ENCODE data around the gene VCL. TPM values are rescaled to one million over a fixed set of nuclear protein-coding genes. Genes with fewer than 3 reads are reported as not detected.
A peak's percentile ranks its signal among the peaks of the same experiment; 100 is the strongest.
"Not testable (repeated sequence)": the region's sequence is repeated elsewhere in the genome, so short reads cannot be mapped to it uniquely, and the experiment has no call there.

The VCL gene
- total and polyA plus RNA-seq, 4 donors = 31.6 to 499 (median 229) TPM

DNA sequence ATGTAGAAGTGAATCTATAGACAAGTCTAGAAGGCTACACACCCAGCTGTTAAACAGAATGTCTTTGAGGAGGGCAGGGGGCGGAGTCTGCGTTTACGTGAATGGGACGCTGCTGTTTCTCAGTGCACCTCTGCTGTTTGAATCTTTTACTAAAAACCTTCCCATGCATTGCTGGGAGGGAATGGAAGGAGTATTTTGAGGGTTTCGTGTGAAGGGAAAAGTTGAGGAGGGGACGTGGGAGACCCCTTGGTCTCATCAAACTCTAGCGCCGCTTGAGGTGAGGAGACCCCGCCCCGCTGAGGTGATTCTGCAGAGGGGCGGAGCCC lies 492 bp upstream of the VCL start:
- Histone ChIP-seq H3K27ac (ENCODE audit: low read depth in 1 of 2, low read length in 2 of 2) (peak overlapping the region in 1 of 2 donors; percentile 64), H3K9me3 (ENCODE audit: control insufficient read depth, low read length) (no peaks in the 10 kb centered on the region), H3K4me3 (ENCODE audit: low read length in 2 of 2) (peak overlapping the region; percentile 22 to 74), H3K4me1 (ENCODE audit: control insufficient read depth in 1 of 2, insufficient read depth in 2 of 2, low read length in 2 of 2) (no peaks in the 10 kb centered on the region), H3K36me3 (ENCODE audit: control insufficient read depth in 1 of 2, insufficient read depth in 2 of 2, low read length in 1 of 2) (no peaks in the 10 kb centered on the region), H3K27me3 (ENCODE audit: control insufficient read depth in 1 of 2, insufficient read depth in 2 of 2, low read length in 1 of 2) (no peaks in the 10 kb centered on the region)
- ATAC-seq (ENCODE audit: low FRiP score) (no peak), DNase-seq (no peak)
- WGBS, 2 donors = 0% methylated on average over 11 of the region's 11 CpGs
- intact Hi-C loops (cut with DNase I) = no loop called here

GRCh38 chr10:73998623-73998928 lies 660 bp downstream of the VCL start:
- DNase-seq (peak in 1 of 2 donors; percentile 79), ATAC-seq (ENCODE audit: low FRiP score) (no peak)
- H3K36me3 ChIP-seq (ENCODE audit: control insufficient read depth in 1 of 2, insufficient read depth in 2 of 2, low read length in 1 of 2) = no peaks in the 10 kb centered on the region
- peak overlapping the region; percentile 85 to 86 for H3K27ac ChIP-seq (ENCODE audit: low read depth in 1 of 2, low read length in 2 of 2)
- intact Hi-C loops (cut with DNase I) = loop anchor here in 1 of 2 donors (2.0 kb wide), 1 partner anchor 82 kb away; no protein-coding TSS in a partner anchor
- no peaks in the 10 kb centered on the region for H3K27me3 ChIP-seq (ENCODE audit: control insufficient read depth in 1 of 2, insufficient read depth in 2 of 2, low read length in 1 of 2)
- peaks cover 0 to 2% of the 10 kb centered on the region in 2 donors for H3K4me1 ChIP-seq (ENCODE audit: control insufficient read depth in 1 of 2, insufficient read depth in 2 of 2, low read length in 2 of 2)
- 0 to 2% methylated on average over 20 to 21 of the region's 21 CpGs for WGBS, 2 donors
- H3K4me3 ChIP-seq (ENCODE audit: low read length in 2 of 2) = peak overlapping the region; percentile 86 to 95
- no peaks in the 10 kb centered on the region for H3K9me3 ChIP-seq (ENCODE audit: control insufficient read depth, low read length)

GRCh38 chr10:73998929-73999691 lies 1.2 kb downstream of the VCL start:
- H3K27me3 ChIP-seq (ENCODE audit: control insufficient read depth in 1 of 2, insufficient read depth in 2 of 2, low read length in 1 of 2) = no peaks in the 10 kb centered on the region
- peak overlapping the region; percentile 86 to 95 for H3K4me3 ChIP-seq (ENCODE audit: low read length in 2 of 2)
- ATAC-seq (ENCODE audit: low FRiP score) (peak; percentile 66), DNase-seq (peak; percentile 78 to 88)
- peak overlapping the region; percentile 85 to 86 for H3K27ac ChIP-seq (ENCODE audit: low read depth in 1 of 2, low read length in 2 of 2)
- H3K4me1 ChIP-seq (ENCODE audit: control insufficient read depth in 1 of 2, insufficient read depth in 2 of 2, low read length in 2 of 2) = peaks cover 0 to 5% of the 10 kb centered on the region in 2 donors
- intact Hi-C loops (cut with DNase I) = loop anchor here in 1 of 2 donors (2.0 kb wide), 1 partner anchor 82 kb away; no protein-coding TSS in a partner anchor
- H3K9me3 ChIP-seq (ENCODE audit: control insufficient read depth, low read length) = no peaks in the 10 kb centered on the region
- 1% methylated on average over 14 of the region's 14 CpGs for WGBS, 2 donors
- H3K36me3 ChIP-seq (ENCODE audit: control insufficient read depth in 1 of 2, insufficient read depth in 2 of 2, low read length in 1 of 2) = no peaks in the 10 kb centered on the region

DNA sequence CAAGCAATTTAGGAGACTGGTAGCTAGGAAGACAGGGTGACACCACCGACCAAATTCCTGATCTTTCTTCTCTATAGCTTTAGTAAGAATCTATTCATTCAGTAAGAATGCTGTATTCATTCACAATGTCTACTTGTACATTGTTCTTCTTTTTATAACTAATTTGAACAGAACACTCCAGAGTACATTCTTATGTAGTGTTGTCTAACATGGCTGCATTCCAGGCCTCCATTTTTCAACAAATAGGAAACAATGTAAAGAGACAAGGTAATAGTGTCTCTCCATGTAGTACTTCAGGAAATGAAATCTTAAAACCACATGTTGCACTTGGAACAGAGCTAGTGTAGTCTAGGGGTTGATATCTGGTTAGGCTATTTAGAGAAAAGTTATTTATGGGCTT lies 1.8 kb downstream of the VCL start:
- peaks cover 2 to 5% of the 10 kb centered on the region in 2 donors for H3K4me1 ChIP-seq (ENCODE audit: control insufficient read depth in 1 of 2, insufficient read depth in 2 of 2, low read length in 2 of 2)
- no peaks in the 10 kb centered on the region for H3K27me3 ChIP-seq (ENCODE audit: control insufficient read depth in 1 of 2, insufficient read depth in 2 of 2, low read length in 1 of 2)
- no peaks in the 10 kb centered on the region for H3K9me3 ChIP-seq (ENCODE audit: control insufficient read depth, low read length)
- peak overlapping the region; percentile 86 to 95 for H3K4me3 ChIP-seq (ENCODE audit: low read length in 2 of 2)
- H3K27ac ChIP-seq (ENCODE audit: low read depth in 1 of 2, low read length in 2 of 2) = peak overlapping the region in 1 of 2 donors; percentile 85
- intact Hi-C loops (cut with DNase I) = loop anchor here in 1 of 2 donors (2.0 to 5.0 kb wide), 2 partner anchors 38 to 81 kb away; no protein-coding TSS in a partner anchor
- no peaks in the 10 kb centered on the region for H3K36me3 ChIP-seq (ENCODE audit: control insufficient read depth in 1 of 2, insufficient read depth in 2 of 2, low read length in 1 of 2)
- DNase-seq (no peak), ATAC-seq (ENCODE audit: low FRiP score) (no peak)
- WGBS, 2 donors = 3 to 7% methylated on average over 1 of the region's 1 CpG

- WGBS, 2 donors = 7 to 21% methylated on average over 11 of the region's 11 CpGs
These were observed 2.3 kb downstream of the VCL start for GRCh38 chr10:74000244-74000643.

GRCh38 chr10:74000892-74001669 lies 3.2 kb downstream of the VCL start:
- Histone ChIP-seq H3K27ac (ENCODE audit: low read depth in 1 of 2, low read length in 2 of 2) (peak overlapping the region; percentile 39 to 76), H3K4me3 (ENCODE audit: low read length in 2 of 2) (peak overlapping the region; percentile 61 to 95), H3K36me3 (ENCODE audit: control insufficient read depth in 1 of 2, insufficient read depth in 2 of 2, low read length in 1 of 2) (no peaks in the 10 kb centered on the region), H3K9me3 (ENCODE audit: control insufficient read depth, low read length) (no peaks in the 10 kb centered on the region), H3K27me3 (ENCODE audit: control insufficient read depth in 1 of 2, insufficient read depth in 2 of 2, low read length in 1 of 2) (no peaks in the 10 kb centered on the region), H3K4me1 (ENCODE audit: control insufficient read depth in 1 of 2, insufficient read depth in 2 of 2, low read length in 2 of 2) (peaks cover 4 to 5% of the 10 kb centered on the region in 2 donors)
- DNase-seq = no peak
- intact Hi-C loops (cut with DNase I) = loop anchor here in 1 of 2 donors (5.0 kb wide), 1 partner anchor 36 kb away; no protein-coding TSS in a partner anchor
- WGBS, 2 donors = 17 to 24% methylated on average over 7 of the region's 7 CpGs
- no peak for ATAC-seq (ENCODE audit: low FRiP score)

More at GRCh38 chr10:74000244-74000643, 2.3 kb downstream of the VCL start:
- H3K27me3 ChIP-seq (ENCODE audit: control insufficient read depth in 1 of 2, insufficient read depth in 2 of 2, low read length in 1 of 2); H3K9me3 ChIP-seq (ENCODE audit: control insufficient read depth, low read length); H3K36me3 ChIP-seq (ENCODE audit: control insufficient read depth in 1 of 2, insufficient read depth in 2 of 2, low read length in 1 of 2); ATAC-seq (ENCODE audit: low FRiP score); H3K4me1 ChIP-seq (ENCODE audit: control insufficient read depth in 1 of 2, insufficient read depth in 2 of 2, low read length in 2 of 2); DNase-seq: not testable (repeated sequence)
- Histone ChIP-seq H3K4me3 (ENCODE audit: low read length in 2 of 2) (peak overlapping the region; percentile 86 to 95), H3K27ac (ENCODE audit: low read depth in 1 of 2, low read length in 2 of 2) (peak overlapping the region in 1 of 2 donors; percentile 61)
- intact Hi-C loops (cut with DNase I) = loop anchor here in 1 of 2 donors (5.0 kb wide), 1 partner anchor 37 kb away; no protein-coding TSS in a partner anchor

- DNase-seq (no peak), ATAC-seq (ENCODE audit: low FRiP score) (no peak)
- Histone ChIP-seq H3K4me3 (ENCODE audit: low read length in 2 of 2) (no peak overlapping the region), H3K9me3 (ENCODE audit: control insufficient read depth, low read length) (no peaks in the 10 kb centered on the region), H3K27ac (ENCODE audit: low read depth in 1 of 2, low read length in 2 of 2) (no peak overlapping the region), H3K4me1 (ENCODE audit: control insufficient read depth in 1 of 2, insufficient read depth in 2 of 2, low read length in 2 of 2) (peaks cover 4 to 8% of the 10 kb centered on the region in 2 donors), H3K36me3 (ENCODE audit: control insufficient read depth in 1 of 2, insufficient read depth in 2 of 2, low read length in 1 of 2) (peaks cover 0 to 2% of the 10 kb centered on the region in 2 donors), H3K27me3 (ENCODE audit: control insufficient read depth in 1 of 2, insufficient read depth in 2 of 2, low read length in 1 of 2) (no peaks in the 10 kb centered on the region)
- WGBS, 2 donors = 2 to 15% methylated on average over 1 of the region's 1 CpG
- intact Hi-C loops (cut with DNase I) = loop anchor here in 1 of 2 donors (5.0 kb wide), 1 partner anchor 39 kb away; no protein-coding TSS in a partner anchor
These were observed 8.4 kb downstream of the VCL start for GRCh38 chr10:74006269-74006668.

DNA sequence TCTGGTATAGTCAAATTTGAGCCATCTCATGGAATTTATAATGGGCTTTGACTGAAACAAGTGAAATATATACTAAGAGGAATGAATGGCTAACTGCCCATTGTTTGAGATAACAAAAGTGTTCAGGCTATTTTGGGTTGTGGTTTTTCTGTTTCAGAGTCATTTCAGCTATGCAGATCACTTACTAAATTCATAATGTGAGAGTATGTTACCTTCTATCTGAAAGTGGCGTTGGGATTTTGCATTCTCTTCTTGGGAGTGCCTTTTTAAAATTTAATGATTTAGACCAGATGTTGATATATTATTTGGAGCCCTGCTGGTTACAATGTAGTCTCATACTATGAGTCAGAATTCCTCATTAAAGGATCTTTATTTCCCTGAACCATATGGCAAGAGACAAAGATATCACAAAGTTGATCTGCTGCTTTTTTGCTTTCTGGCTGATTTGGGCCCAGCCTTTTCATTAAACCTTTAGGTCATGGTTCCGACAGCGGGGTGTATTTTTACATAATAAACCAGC lies 10.4 kb downstream of the VCL start:
- H3K27me3 ChIP-seq (ENCODE audit: control insufficient read depth in 1 of 2, insufficient read depth in 2 of 2, low read length in 1 of 2) = no peaks in the 10 kb centered on the region
- 13 to 16% methylated on average over 3 of the region's 3 CpGs for WGBS, 2 donors
- intact Hi-C loops (cut with DNase I) = loop anchor here in 1 of 2 donors (5.0 kb wide), 1 partner anchor 41 kb away; no protein-coding TSS in a partner anchor
- H3K36me3 ChIP-seq (ENCODE audit: control insufficient read depth in 1 of 2, insufficient read depth in 2 of 2, low read length in 1 of 2) = peaks cover 0 to 2% of the 10 kb centered on the region in 2 donors
- peak overlapping the region in 1 of 2 donors; percentile 57 for H3K27ac ChIP-seq (ENCODE audit: low read depth in 1 of 2, low read length in 2 of 2)
- H3K4me1 ChIP-seq (ENCODE audit: control insufficient read depth in 1 of 2, insufficient read depth in 2 of 2, low read length in 2 of 2) = peaks cover 6 to 8% of the 10 kb centered on the region in 2 donors
- DNase-seq (no peak), ATAC-seq (ENCODE audit: low FRiP score) (no peak)
- no peaks in the 10 kb centered on the region for H3K9me3 ChIP-seq (ENCODE audit: control insufficient read depth, low read length)
- H3K4me3 ChIP-seq (ENCODE audit: low read length in 2 of 2) = peak overlapping the region in 1 of 2 donors; percentile 34
